GM12874 (cell line): ENCODE results near the gene PLXNB2.

Experiments
- CTCF ChIP-seq: IDR thresholded peaks from 2 replicates; pipeline ENCODE4 v1.5.1; 2011; ENCODE audit warnings: low read depth, mild to moderate bottlenecking, control low read depth, low read length, moderate library complexity; ENCODE audit not compliant: insufficient read depth

The PLXNB2 gene

GRCh38 chr22:50308597-50308935 is 1.1 kb upstream of the PLXNB2 start:
- TF ChIP-seq CTCF, result no peak

- TF ChIP-seq CTCF, result no peak
Measured at GRCh38 chr22:50307890-50308596, 597 bp upstream of the PLXNB2 start.

- TF ChIP-seq CTCF, result no peak
Measured at GRCh38 chr22:50305923-50306566, 1.4 kb downstream of the PLXNB2 start.

GRCh38 chr22:50305393-50305922 is 2.0 kb downstream of the PLXNB2 start:
- TF ChIP-seq CTCF, result no peak

GRCh38 chr22:50304528-50305392 is 2.7 kb downstream of the PLXNB2 start:
- no peak for TF ChIP-seq CTCF

GRCh38 chr22:50303848-50304527 is 3.5 kb downstream of the PLXNB2 start:
- TF ChIP-seq CTCF, result peak; percentile 21; the same call in 1 of the 2 replicates

- no peak for TF ChIP-seq CTCF
Measured at GRCh38 chr22:50303515-50303847, 4.0 kb downstream of the PLXNB2 start.
